HCT116 (cell line): Measurements from ENCODE around the gene LRP1B. TPM values are rescaled to one million over a fixed set of nuclear protein-coding genes. Genes with fewer than 3 reads are reported as not detected.

Experiments used
- ATAC-seq: fragments of 200-7000 bp; cut with Tn5 transposase; 2 replicates; pipeline ENCODE4 v1.9.1; 2020; ENCODE audit warnings: mild to moderate bottlenecking, moderate library complexity
- BruUV-seq: library from RNA; stranded (reverse); fragments of 400-500 nt; replicated peaks from 2 replicates; lab custom pipeline; 2021; lab: Mats Ljungman, UMichigan
- CTCF ChIA-PET: fragments of 300-600 bp; sonication (Branson Sonifier 250); formaldehyde crosslinking; loops from one replicate; lab custom pipeline; 2021; ENCODE audit warnings: antibody characterized with exemption; lab: Charles Lee
- POLR2A ChIA-PET: fragments of 300-600, 350-600 bp; sonication (Branson Sonifier 250); formaldehyde crosslinking; loops from one replicate; lab custom pipeline; 2021; ENCODE audit warnings: antibody characterized with exemption; lab: Charles Lee
- RAD21 ChIA-PET, 2 experiments: fragments of 300-600 bp; sonication (Branson Sonifier 250); formaldehyde crosslinking; loops; one replicate each; lab custom pipeline; 2023; ENCODE audit warnings: low total read pairs in 2 of 2; ENCODE audit not compliant: uncharacterized antibody in 2 of 2, unreplicated experiment in 2 of 2, low non-redundant PET in 1 of 2; lab: Charles Lee
- DNase-seq: peaks from one replicate; pipeline ENCODE4 v3.0.0-alpha.2; 2010; ENCODE audit warnings: low read depth, low spot score
- H2AFZ ChIP-seq: fragments of 200-600 bp; shearing (Covaris generic), sonication (generic); 2 replicates; pipeline ENCODE4 v1.6.1; 2017; ENCODE audit warnings: low read depth, mixed run types, mixed read lengths, antibody characterized with exemption, low read length; ENCODE audit not compliant: poor library complexity, severe bottlenecking
- H3K27ac ChIP-seq: 2 replicates; pipeline ENCODE4 v1.5.1; 2012; ENCODE audit warnings: low read depth, low read length
- H3K27me3 ChIP-seq: fragments of 200-600 bp; sonication (generic); 2 replicates; pipeline ENCODE4 v1.6.1; 2016; ENCODE audit warnings: mixed run types, low read length, mixed read lengths; ENCODE audit not compliant: insufficient read depth
- H3K36me3 ChIP-seq, 2 experiments: fragments of 200-500 bp in 1 of 2; fragments of 200-600 bp in 1 of 2; sonication (Bioruptor generic) in 1 of 2; sonication (generic) in 1 of 2; 2 replicates each; pipeline versions ENCODE4 v1.5.1 to v1.6.1; 2014 to 2016; ENCODE audit warnings: low read length in 2 of 2, inconsistent platforms in 1 of 2, mixed read lengths in 1 of 2, mixed run types in 1 of 2; ENCODE audit not compliant: insufficient read depth in 2 of 2, control insufficient read depth in 1 of 2
- H3K4me1 ChIP-seq, 2 experiments: fragments of 200-600 bp in 1 of 2; sonication (generic) in 1 of 2; 2 replicates each; pipeline versions ENCODE4 v1.5.1 to v1.6.1; 2012 to 2017; ENCODE audit warnings: low read length in 2 of 2, inconsistent platforms in 1 of 2, mild to moderate bottlenecking in 1 of 2, mixed read lengths in 1 of 2, mixed run types in 1 of 2, moderate library complexity in 1 of 2; ENCODE audit not compliant: insufficient read depth in 2 of 2, control insufficient read depth in 1 of 2
- H3K4me2 ChIP-seq: fragments of 200-600 bp; sonication (generic); 2 replicates; pipeline ENCODE4 v1.6.1; 2017; ENCODE audit warnings: mixed run types, low read length, mixed read lengths
- H3K4me3 ChIP-seq, 2 experiments: fragments of 200-600 bp in 1 of 2; sonication (generic) in 1 of 2; replicated peaks in 1 of 2; 2 replicates each; pipeline ENCODE4 v1.5.1; 2011 to 2016; ENCODE audit warnings: low read length in 2 of 2, control low read depth in 1 of 2, low read depth in 1 of 2, mild to moderate bottlenecking in 1 of 2, mixed read lengths in 1 of 2, mixed run types in 1 of 2
- H3K79me2 ChIP-seq: fragments of 200-600 bp; sonication (generic); 2 replicates; pipeline ENCODE4 v1.6.1; 2017; ENCODE audit warnings: mild to moderate bottlenecking, mixed run types, low read length, moderate library complexity, mixed read lengths; ENCODE audit not compliant: insufficient read depth
- H3K9ac ChIP-seq: fragments of 200-600 bp; sonication (generic); 2 replicates; pipeline ENCODE4 v1.6.1; 2016; ENCODE audit warnings: low read length, mixed read lengths
- H3K9me2 ChIP-seq: fragments of 200-600 bp; sonication (generic), shearing (Covaris generic); 2 replicates; pipeline ENCODE4 v1.6.1; 2017; ENCODE audit warnings: mixed run types, mild to moderate bottlenecking, moderate library complexity; ENCODE audit not compliant: insufficient read depth
- H3K9me3 ChIP-seq, 2 experiments: fragments of 200-500 bp in 1 of 2; fragments of 200-600 bp in 1 of 2; sonication (Bioruptor generic) in 1 of 2; sonication (generic) in 1 of 2; 2 replicates each; pipeline ENCODE4 v1.6.1; 2014 to 2017; ENCODE audit warnings: low read length in 2 of 2, mixed read lengths in 2 of 2, inconsistent platforms in 1 of 2, low read depth in 1 of 2, mild to moderate bottlenecking in 1 of 2, mixed run types in 1 of 2, moderate library complexity in 1 of 2; ENCODE audit not compliant: control insufficient read depth in 1 of 2, insufficient read depth in 1 of 2
- H4K20me1 ChIP-seq: fragments of 200-600 bp; sonication (generic), shearing (Covaris generic); 2 replicates; pipeline ENCODE4 v1.6.1; 2017; ENCODE audit warnings: mixed run types, mild to moderate bottlenecking, moderate library complexity; ENCODE audit not compliant: insufficient read depth
- CBX3 ChIP-seq: IDR thresholded peaks from 2 replicates; pipeline ENCODE4 v1.6.1; 2012; ENCODE audit warnings: low read depth
- CEBPB ChIP-seq: IDR thresholded peaks from 2 replicates; pipeline ENCODE4 v1.6.1; 2012; ENCODE audit warnings: low read depth
- ELF1 ChIP-seq: IDR thresholded peaks from 2 replicates; pipeline ENCODE4 v1.6.1; 2012; ENCODE audit warnings: low read depth, borderline replicate concordance
- EZH2 ChIP-seq: fragments of 200-600 bp; sonication (generic); IDR thresholded peaks from 2 replicates; pipeline ENCODE4 v1.6.1; 2017; ENCODE audit warnings: antibody characterized with exemption, mixed run types
- EZH2phosphoT487 ChIP-seq: fragments of 200-600 bp; IDR thresholded peaks from 2 replicates; pipeline ENCODE4 v1.6.1; 2018; ENCODE audit warnings: antibody characterized with exemption, borderline replicate concordance
- FOSL1 ChIP-seq: IDR thresholded peaks from 2 replicates; pipeline ENCODE4 v1.6.1; 2012; ENCODE audit warnings: low read depth
- JUND ChIP-seq: IDR thresholded peaks from 2 replicates; pipeline ENCODE4 v1.6.1; 2012
- MAX ChIP-seq: IDR thresholded peaks from 2 replicates; pipeline ENCODE4 v1.6.1; 2012
- POLR2A ChIP-seq: IDR thresholded peaks from 2 replicates; pipeline ENCODE4 v1.7.0; 2011; ENCODE audit warnings: borderline replicate concordance; ENCODE audit not compliant: insufficient read depth, insufficient read length; ENCODE audit errors: extremely low read depth
- RAD21 ChIP-seq: IDR thresholded peaks from 2 replicates; pipeline ENCODE4 v1.6.1; 2012; ENCODE audit warnings: low read depth, mild to moderate bottlenecking
- SIN3A ChIP-seq: IDR thresholded peaks from 2 replicates; pipeline ENCODE4 v1.6.1; 2012; ENCODE audit warnings: low read depth
- SP1 ChIP-seq: IDR thresholded peaks from 2 replicates; pipeline ENCODE4 v1.6.1; 2012; ENCODE audit warnings: low read depth
- SRF ChIP-seq: IDR thresholded peaks from 2 replicates; pipeline ENCODE4 v1.6.1; 2012; ENCODE audit warnings: low read depth
- TCF7L2 ChIP-seq: IDR thresholded peaks from 2 replicates; pipeline ENCODE4 v1.7.0; 2011; ENCODE audit warnings: borderline replicate concordance, inconsistent platforms; ENCODE audit not compliant: insufficient read depth, insufficient read length; ENCODE audit errors: extremely low read depth
- YY1 ChIP-seq: IDR thresholded peaks from 2 replicates; pipeline ENCODE4 v1.6.1; 2011; ENCODE audit warnings: low read length, low read depth, moderate library complexity, mild to moderate bottlenecking; ENCODE audit not compliant: insufficient replicate concordance; ENCODE audit errors: extremely low read depth
- intact Hi-C: fragments of 100-400 bp; cut with micrococcal nuclease; formaldehyde crosslinking; loops from 2 replicates; pipeline ENCODE4 v1.10.0; 2022
- total RNA-seq: library from RNA; stranded (reverse); gene quantifications from one replicate; pipeline ENCODE4 v1.2.1, GENCODE V29; 2021; ENCODE audit not compliant: unreplicated experiment
- TF ChIP-seq, protein P1 (sequence below): IDR thresholded peaks from 2 replicates; pipeline ENCODE4 v1.6.1; 2012

Gene LRP1B
- total RNA-seq, 1 experiment from 2014 or later = 0.34 TPM

- no peaks in the 10 kb centered on the region for H3K9me2 ChIP-seq
- ChIA-PET CTCF (no interaction called here), POLR2A (no interaction called here), RAD21 (no interaction called here)
- no peaks in the 10 kb centered on the region for H3K27me3 ChIP-seq
- no peak for ATAC-seq
- no peaks in the 10 kb centered on the region for H3K36me3 ChIP-seq
- H2AFZ ChIP-seq = no peak overlapping the region
- no peak for DNase-seq
- no peak overlapping the region for H3K9ac ChIP-seq
- intact Hi-C loops = no loop called here
- H3K79me2 ChIP-seq = no peaks in the 10 kb centered on the region
- H3K4me2 ChIP-seq = no peak overlapping the region
- BruUV-seq = no TSS peak
- no peaks in the 10 kb centered on the region for H4K20me1 ChIP-seq
- H3K4me1 ChIP-seq = no peaks in the 10 kb centered on the region
- H3K4me3 ChIP-seq = no peak overlapping the region
- H3K9me3 ChIP-seq = no peaks in the 10 kb centered on the region
- no peak overlapping the region for H3K27ac ChIP-seq
- TF ChIP-seq ELF1 (no peak), POLR2A (no peak), YY1 (no peak), FOSL1 (no peak), EZH2phosphoT487 (no peak), SP1 (no peak), RAD21 (no peak), JUND (no peak), MAX (no peak), TCF7L2 (no peak), SRF (no peak), CBX3 (no peak)
- TF ChIP-seq, protein P1, sequence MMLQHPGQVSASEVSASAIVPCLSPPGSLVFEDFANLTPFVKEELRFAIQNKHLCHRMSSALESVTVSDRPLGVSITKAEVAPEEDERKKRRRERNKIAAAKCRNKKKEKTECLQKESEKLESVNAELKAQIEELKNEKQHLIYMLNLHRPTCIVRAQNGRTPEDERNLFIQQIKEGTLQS = no peak
These were observed 819.4 kb downstream of the LRP1B start for GRCh38 chr2:141311430-141311829.

DNA sequence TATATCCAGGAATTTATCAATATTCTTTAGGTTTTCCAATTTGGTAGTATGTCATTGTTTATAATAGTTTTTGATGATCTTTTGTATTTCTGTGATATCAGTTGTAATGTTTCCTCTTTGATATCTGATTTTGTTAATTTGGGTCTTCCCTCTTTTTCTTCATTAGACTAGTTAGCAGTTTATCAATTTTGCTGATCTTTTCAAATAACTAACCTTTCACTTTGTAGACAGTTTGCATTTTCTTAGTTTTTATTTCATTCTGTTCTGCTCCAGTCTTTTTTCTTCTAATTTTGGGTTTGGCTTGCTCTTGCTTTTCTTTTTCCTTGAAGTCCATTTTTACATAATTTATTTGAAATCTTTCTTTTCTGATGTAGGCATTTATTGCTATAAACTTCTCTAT lies 824.4 kb downstream of the LRP1B start:
- DNase-seq = no peak
- Histone ChIP-seq H3K4me2 (no peak overlapping the region), H3K4me1 (no peaks in the 10 kb centered on the region), H3K79me2 (no peaks in the 10 kb centered on the region), H4K20me1 (no peaks in the 10 kb centered on the region), H3K36me3 (no peaks in the 10 kb centered on the region), H3K27me3 (no peaks in the 10 kb centered on the region), H2AFZ (no peak overlapping the region), H3K9ac (no peak overlapping the region), H3K27ac (no peak overlapping the region), H3K4me3 (no peak overlapping the region), H3K9me2 (no peaks in the 10 kb centered on the region), H3K9me3 (no peaks in the 10 kb centered on the region)
- intact Hi-C loops = no loop called here
- RAD21 ChIA-PET = no interaction called here
- no TSS peak for BruUV-seq
- CTCF ChIA-PET = no interaction called here
- no peak for TF ChIP-seq MAX
- no peak for TF ChIP-seq SP1
- TF ChIP-seq POLR2A = no peak
- TF ChIP-seq TCF7L2 = no peak
- TF ChIP-seq SIN3A = no peak
- no peak for TF ChIP-seq JUND
- no peak for TF ChIP-seq CEBPB
- no peak for TF ChIP-seq EZH2phosphoT487
- TF ChIP-seq YY1 = no peak
- TF ChIP-seq EZH2 = no peak
- POLR2A ChIA-PET = no interaction called here
- ATAC-seq = no peak
